Liver (tissue), 3 donors: ENCODE measurements around the gene FZD1.

Experiments
- CTCF ChIP-seq: fragments of 150-350 bp; IDR thresholded peaks from 2 replicates; pipeline ENCODE4 v1.5.1; 2017; ENCODE audit warnings: improper control_type of control experiment, low read depth, low read length; ENCODE audit not compliant: missing input control
- GABPA ChIP-seq, 2 donors: IDR thresholded peaks in 1 of 2; conservative IDR thresholded peaks in 1 of 2; 2 replicates each; pipeline ENCODE4 v1.6.1; 2016; ENCODE audit warnings: antibody characterized with exemption in 2 of 2, mild to moderate bottlenecking in 1 of 2, moderate library complexity in 1 of 2
- ZBTB33 ChIP-seq: IDR thresholded peaks from 2 replicates; pipeline ENCODE4 v1.6.1; 2016; ENCODE audit warnings: antibody characterized with exemption
- donor health status: healthy.
- donor health status: healthy.

- TF ChIP-seq CTCF = no peak
- TF ChIP-seq GABPA (IDR thresholded peaks at IDR 0.05 in 1 of 2, conservative IDR thresholded peaks at IDR 0.05 in 1 of 2) = no peak
- TF ChIP-seq ZBTB33 = no peak
These were observed 22.2 kb downstream of the FZD1 start for GRCh38 chr7:91286432-91286831.
